HG02943 (cell line): ENCODE results near the gene NAA80.
A peak's percentile ranks its signal among the peaks of the same experiment; 100 is the strongest.

ENCODE experiments used
- ATAC-seq: cut with Tn5 transposase; IDR thresholded peaks from one replicate; pipeline ENCODE4 v1.9.1; 2021; ENCODE audit warnings: mild to moderate bottlenecking, low read depth, moderate library complexity; ENCODE audit not compliant: unreplicated experiment

The NAA80 gene

GRCh38 chr3:50331364-50331907, 32.2 kb upstream of the NAA80 start:
- ATAC-seq, result no peak

GRCh38 chr3:50330330-50330729, 31.1 kb upstream of the NAA80 start:
- no peak for ATAC-seq

- peak; percentile 87 for ATAC-seq
These were observed 28.9 kb upstream of the NAA80 start, which contains the start of gene TUSC2 for GRCh38 chr3:50327943-50328691. Gene TUSC2 (minus strand): TSS chr3:50328223. CDS start chr3:50328099, 124 bp downstream.

- no peak for ATAC-seq
These were observed 27.9 kb upstream of the NAA80 start for GRCh38 chr3:50327129-50327528.

- ATAC-seq, result no peak
These were observed 27.0 kb upstream of the NAA80 start for GRCh38 chr3:50326182-50326541.

- no peak for ATAC-seq
These were observed 26.4 kb upstream of the NAA80 start for GRCh38 chr3:50325497-50326181.

- no peak for ATAC-seq
These were observed 25.9 kb upstream of the NAA80 start for GRCh38 chr3:50325113-50325480.

GRCh38 chr3:50324351-50325112, 25.3 kb upstream of the NAA80 start:
- ATAC-seq, result no peak

- ATAC-seq, result no peak
These were observed 24.5 kb upstream of the NAA80 start for GRCh38 chr3:50323614-50324199.

GRCh38 chr3:50323092-50323600, 23.9 kb upstream of the NAA80 start:
- ATAC-seq, result no peak

GRCh38 chr3:50322386-50323091, 23.3 kb upstream of the NAA80 start, which contains the start of gene HYAL2:
Gene HYAL2 (minus strand): TSS chr3:50322745. CDS start chr3:50320489, 2,256 bp downstream.
- ATAC-seq, result no peak

- no peak for ATAC-seq
These were observed 22.8 kb upstream of the NAA80 start for GRCh38 chr3:50322115-50322385.

GRCh38 chr3:50321336-50322114, 22.3 kb upstream of the NAA80 start:
- ATAC-seq, result peak; percentile 77

GRCh38 chr3:50320853-50321335, 21.7 kb upstream of the NAA80 start:
- ATAC-seq, result peak; percentile 39

- ATAC-seq, result no peak
These were observed 20.9 kb upstream of the NAA80 start for GRCh38 chr3:50319894-50320625.

- ATAC-seq, result no peak
These were observed 20.1 kb upstream of the NAA80 start for GRCh38 chr3:50319181-50319893.

- ATAC-seq, result no peak
These were observed 19.4 kb upstream of the NAA80 start for GRCh38 chr3:50318615-50319014.

- no peak for ATAC-seq
These were observed 19.0 kb upstream of the NAA80 start for GRCh38 chr3:50318163-50318562.
